Measurements from ENCODE around the gene NTRK3.

NTRK3 gene

GRCh38 chr15:88166082-88166993 is 90.2 kb downstream of the NTRK3 start:
- CTCF ChIA-PET, result no interaction called here
- H3K9me3 Mint-ChIP-seq, result no peaks in the 10 kb centered on the region
- no peak overlapping the region for H3K4me3 Mint-ChIP-seq
- no peaks in the 10 kb centered on the region for H3K36me3 Mint-ChIP-seq
- peak; percentile 32 for DNase-seq
- no peak overlapping the region for H3K27ac Mint-ChIP-seq
- H3K4me1 Mint-ChIP-seq, result no peaks in the 10 kb centered on the region
- no peaks in the 10 kb centered on the region for H3K27me3 Mint-ChIP-seq

GRCh38 chr15:88161636-88162035 is 94.9 kb downstream of the NTRK3 start:
- CTCF ChIA-PET, result interaction anchor here (1.2 kb wide), 1 partner anchor 84 kb away, joined by 3 read pairs; no protein-coding TSS in a partner anchor
- no peaks in the 10 kb centered on the region for H3K4me1 Mint-ChIP-seq
- no peaks in the 10 kb centered on the region for H3K36me3 Mint-ChIP-seq
- no peak overlapping the region for H3K27ac Mint-ChIP-seq
- H3K27me3 Mint-ChIP-seq, result peaks cover under 1% of the 10 kb centered on the region
- DNase-seq, result no peak
- H3K9me3 Mint-ChIP-seq, result no peaks in the 10 kb centered on the region
- no peak overlapping the region for H3K4me3 Mint-ChIP-seq

- CTCF ChIA-PET, result no interaction called here
- H3K9me3 Mint-ChIP-seq, result no peaks in the 10 kb centered on the region
- no peak for DNase-seq
- no peaks in the 10 kb centered on the region for H3K36me3 Mint-ChIP-seq
- H3K27me3 Mint-ChIP-seq, result peaks cover 4% of the 10 kb centered on the region
- no peak overlapping the region for H3K4me3 Mint-ChIP-seq
- no peak overlapping the region for H3K27ac Mint-ChIP-seq
- no peaks in the 10 kb centered on the region for H3K4me1 Mint-ChIP-seq
Measured at GRCh38 chr15:88155310-88155709, 101.2 kb downstream of the NTRK3 start.

- CTCF ChIA-PET, result no interaction called here
- Mint-ChIP-seq H3K27ac (no peak overlapping the region), H3K4me3 (no peak overlapping the region), H3K36me3 (no peaks in the 10 kb centered on the region), H3K4me1 (no peaks in the 10 kb centered on the region), H3K27me3 (peaks cover 4% of the 10 kb centered on the region), H3K9me3 (no peaks in the 10 kb centered on the region)
- DNase-seq, result no peak
Measured at GRCh38 chr15:88152672-88153071, 103.9 kb downstream of the NTRK3 start.

GRCh38 chr15:88147760-88148159 is 108.8 kb downstream of the NTRK3 start:
- H3K27me3 Mint-ChIP-seq, result no peaks in the 10 kb centered on the region
- no peaks in the 10 kb centered on the region for H3K9me3 Mint-ChIP-seq
- H3K4me3 Mint-ChIP-seq, result no peak overlapping the region
- H3K27ac Mint-ChIP-seq, result no peak overlapping the region
- no peaks in the 10 kb centered on the region for H3K4me1 Mint-ChIP-seq
- no peaks in the 10 kb centered on the region for H3K36me3 Mint-ChIP-seq
- CTCF ChIA-PET, result no interaction called here
- no peak for DNase-seq

DNA sequence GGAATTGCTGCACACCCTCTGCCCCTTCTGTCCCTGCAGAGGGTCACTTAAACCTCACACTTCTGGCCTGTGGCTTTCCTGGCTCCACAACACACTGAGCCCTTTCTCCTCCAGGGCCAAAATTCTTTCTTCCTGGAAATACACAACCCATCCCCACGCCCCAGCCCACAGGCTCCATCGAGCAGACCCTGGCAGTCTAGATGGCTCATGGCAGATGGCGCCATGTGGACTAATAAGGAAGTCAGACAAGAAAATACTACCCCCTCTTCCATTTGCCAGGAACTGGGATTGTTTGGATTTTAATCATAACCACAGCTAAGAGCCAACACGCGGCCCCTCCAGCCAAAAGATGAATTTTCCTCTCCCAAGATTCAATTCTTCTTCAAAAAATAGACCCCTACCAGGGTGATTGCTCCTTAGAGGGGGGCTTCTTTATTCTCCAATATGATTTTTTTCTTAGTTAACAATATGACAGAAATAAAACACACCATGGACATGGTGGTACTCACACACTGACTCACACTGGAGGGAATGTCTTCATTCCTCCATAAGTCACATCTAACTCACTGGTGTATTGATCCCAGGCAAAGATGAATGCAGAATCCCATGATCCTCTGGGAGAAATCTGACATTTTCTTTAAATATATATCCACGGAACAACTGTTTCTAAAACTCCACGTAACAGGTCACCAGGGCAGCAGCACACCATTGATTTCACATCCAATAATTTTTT is 111.5 kb downstream of the NTRK3 start:
- no peak overlapping the region for H3K27ac Mint-ChIP-seq
- no peak overlapping the region for H3K4me3 Mint-ChIP-seq

GRCh38 chr15:88142121-88142520 is 114.4 kb downstream of the NTRK3 start:
- no peaks in the 10 kb centered on the region for H3K27me3 Mint-ChIP-seq
- no peak overlapping the region for H3K27ac Mint-ChIP-seq
- DNase-seq, result no peak
- no peak overlapping the region for H3K4me3 Mint-ChIP-seq
- H3K4me1 Mint-ChIP-seq, result no peaks in the 10 kb centered on the region
- no peaks in the 10 kb centered on the region for H3K9me3 Mint-ChIP-seq
- CTCF ChIA-PET, result no interaction called here
- H3K36me3 Mint-ChIP-seq, result no peaks in the 10 kb centered on the region

More for the DNA sequence above, 111.5 kb downstream of the NTRK3 start:
- no peaks in the 10 kb centered on the region for H3K36me3 Mint-ChIP-seq
- no peaks in the 10 kb centered on the region for H3K9me3 Mint-ChIP-seq
- CTCF ChIA-PET, result no interaction called here
- no peaks in the 10 kb centered on the region for H3K4me1 Mint-ChIP-seq
- H3K27me3 Mint-ChIP-seq, result no peaks in the 10 kb centered on the region
- no peak for DNase-seq

DNA sequence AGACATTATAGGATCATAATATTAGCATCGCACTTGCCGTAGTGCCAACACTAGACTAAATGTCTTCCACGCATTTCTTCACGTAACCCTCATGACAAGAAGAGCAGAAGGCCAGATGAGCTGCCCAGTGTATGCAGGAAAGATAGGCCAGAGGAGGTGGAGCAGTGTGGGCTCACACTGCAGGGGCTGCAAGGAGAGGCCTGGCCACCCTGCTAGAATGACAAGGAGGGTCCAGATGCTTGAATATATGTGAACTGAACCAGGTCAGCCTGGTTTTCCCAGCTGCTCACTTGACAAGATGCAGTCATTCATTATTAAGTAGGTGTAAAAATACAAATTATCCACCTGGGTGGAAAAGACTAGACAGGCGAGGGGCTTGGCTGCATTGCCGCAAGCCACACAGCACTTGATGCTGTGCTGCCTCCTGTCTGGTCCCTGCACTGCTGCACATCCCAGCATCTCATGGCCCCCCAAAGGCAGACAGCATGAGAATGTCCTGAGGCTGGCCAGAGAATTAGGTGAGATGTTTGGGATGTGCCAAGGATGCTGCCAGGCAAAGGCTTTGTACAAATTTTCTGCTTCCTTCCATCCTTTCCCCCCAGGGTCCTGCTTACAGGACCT is 115.2 kb downstream of the NTRK3 start:
- CTCF ChIA-PET, result no interaction called here

GRCh38 chr15:88140398-88140797 is 116.1 kb downstream of the NTRK3 start:
- H3K36me3 Mint-ChIP-seq, result no peaks in the 10 kb centered on the region
- H3K27me3 Mint-ChIP-seq, result no peaks in the 10 kb centered on the region
- no peak overlapping the region for H3K27ac Mint-ChIP-seq
- DNase-seq, result no peak
- H3K4me1 Mint-ChIP-seq, result no peaks in the 10 kb centered on the region
- CTCF ChIA-PET, result no interaction called here
- no peak overlapping the region for H3K4me3 Mint-ChIP-seq
- no peaks in the 10 kb centered on the region for H3K9me3 Mint-ChIP-seq

More for the DNA sequence above, 115.2 kb downstream of the NTRK3 start:
- H3K27me3 Mint-ChIP-seq, result no peaks in the 10 kb centered on the region
- DNase-seq, result no peak
- H3K27ac Mint-ChIP-seq, result no peak overlapping the region
- no peaks in the 10 kb centered on the region for H3K36me3 Mint-ChIP-seq
- no peaks in the 10 kb centered on the region for H3K9me3 Mint-ChIP-seq
- H3K4me3 Mint-ChIP-seq, result no peak overlapping the region
- no peaks in the 10 kb centered on the region for H3K4me1 Mint-ChIP-seq

DNA sequence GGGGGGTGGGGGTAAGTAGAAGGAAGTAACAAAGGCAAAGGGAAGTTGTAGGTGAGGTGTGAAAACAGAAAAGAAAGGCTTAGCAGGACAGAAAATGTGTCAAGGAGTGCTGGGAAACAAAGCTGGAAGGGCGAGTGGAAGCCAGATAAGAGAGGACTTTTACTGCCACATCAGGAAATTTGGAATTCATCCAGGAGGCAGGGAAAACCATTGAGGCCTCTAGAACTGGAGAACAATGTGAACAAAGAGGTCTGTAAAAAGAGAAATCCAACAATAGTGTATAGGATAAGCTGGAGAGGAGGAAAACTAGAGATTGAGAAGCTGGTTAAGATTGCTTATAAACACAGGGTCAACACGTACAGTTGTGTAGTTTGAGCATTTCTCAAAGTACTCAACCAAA is 116.6 kb downstream of the NTRK3 start:
- DNase-seq, result no peak
- no peaks in the 10 kb centered on the region for H3K27me3 Mint-ChIP-seq

GRCh38 chr15:88133795-88134194 is 122.7 kb downstream of the NTRK3 start:
- no peak overlapping the region for H3K27ac Mint-ChIP-seq
- H3K9me3 Mint-ChIP-seq, result no peaks in the 10 kb centered on the region
- no peaks in the 10 kb centered on the region for H3K27me3 Mint-ChIP-seq
- no peak overlapping the region for H3K4me3 Mint-ChIP-seq
- CTCF ChIA-PET, result no interaction called here
- H3K36me3 Mint-ChIP-seq, result no peaks in the 10 kb centered on the region
- H3K4me1 Mint-ChIP-seq, result no peaks in the 10 kb centered on the region
- no peak for DNase-seq

More for the DNA sequence above, 116.6 kb downstream of the NTRK3 start:
- CTCF ChIA-PET, result no interaction called here
- no peak overlapping the region for H3K27ac Mint-ChIP-seq
- no peak overlapping the region for H3K4me3 Mint-ChIP-seq
- no peaks in the 10 kb centered on the region for H3K9me3 Mint-ChIP-seq
- no peaks in the 10 kb centered on the region for H3K4me1 Mint-ChIP-seq
- no peaks in the 10 kb centered on the region for H3K36me3 Mint-ChIP-seq

GRCh38 chr15:88132499-88132898 is 124.0 kb downstream of the NTRK3 start:
- H3K4me3 Mint-ChIP-seq, result no peak overlapping the region
- H3K36me3 Mint-ChIP-seq, result no peaks in the 10 kb centered on the region
- no peak overlapping the region for H3K27ac Mint-ChIP-seq
- H3K4me1 Mint-ChIP-seq, result no peaks in the 10 kb centered on the region
- no peaks in the 10 kb centered on the region for H3K27me3 Mint-ChIP-seq
- CTCF ChIA-PET, result no interaction called here
- H3K9me3 Mint-ChIP-seq, result no peaks in the 10 kb centered on the region
- no peak for DNase-seq

DNA sequence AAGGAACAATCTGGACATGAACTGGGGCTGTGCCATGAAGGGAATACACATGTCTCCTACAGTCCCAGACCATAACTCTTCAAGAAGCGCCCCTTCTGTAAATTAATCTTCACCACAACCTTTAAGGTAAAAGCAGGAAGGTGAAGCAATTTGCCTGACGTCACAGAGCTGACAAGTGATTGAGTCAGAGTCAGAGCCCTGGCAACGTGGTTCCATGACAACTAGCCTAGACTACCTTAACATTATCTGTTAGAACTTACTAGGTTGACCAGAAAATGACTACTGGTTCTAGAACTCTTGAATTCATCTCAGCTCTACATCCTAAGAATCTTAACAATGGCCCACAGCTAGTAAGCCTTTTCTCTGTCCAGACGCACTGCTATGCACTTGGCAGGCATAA is 124.6 kb downstream of the NTRK3 start:
- H3K27ac Mint-ChIP-seq, result no peak overlapping the region
- no peak for DNase-seq
- H3K4me1 Mint-ChIP-seq, result no peaks in the 10 kb centered on the region
- CTCF ChIA-PET, result no interaction called here
- H3K36me3 Mint-ChIP-seq, result no peaks in the 10 kb centered on the region
- H3K9me3 Mint-ChIP-seq, result no peaks in the 10 kb centered on the region
- H3K4me3 Mint-ChIP-seq, result no peak overlapping the region
- no peaks in the 10 kb centered on the region for H3K27me3 Mint-ChIP-seq

GRCh38 chr15:88127432-88127790 is 129.1 kb downstream of the NTRK3 start:
- CTCF ChIA-PET, result no interaction called here
- Mint-ChIP-seq H3K9me3 (peaks cover 2% of the 10 kb centered on the region), H3K27me3 (no peaks in the 10 kb centered on the region), H3K36me3 (no peaks in the 10 kb centered on the region), H3K4me3 (no peak overlapping the region), H3K4me1 (no peaks in the 10 kb centered on the region), H3K27ac (no peak overlapping the region)
- no peak for DNase-seq
